ENCODE data around the gene FLOT1. TPM values are rescaled to one million over a fixed set of nuclear protein-coding genes. Genes with fewer than 3 reads are reported as not detected.

Gene FLOT1
- total RNA-seq, 1 experiment from 2014 or later = 176 TPM

- intact Hi-C loops (cut with micrococcal nuclease; ENCODE audit: unreplicated experiment) (no loop called here), in situ Hi-C loops (cut with HindIII; ENCODE audit: low pct_unique_long_range_greater_than_20kb, low sequenced_read_pairs) (no loop called here)
- Histone ChIP-seq H3K27ac (ENCODE audit: low read length) (no peak overlapping the region), H3K9me3 (ENCODE audit: control insufficient read depth, insufficient read depth, low read depth, low read length) (no peaks in the 10 kb centered on the region), H3K36me3 (ENCODE audit: control insufficient read depth, insufficient read depth, low read length) (peaks cover 17% of the 10 kb centered on the region), H3K4me3 (ENCODE audit: low read depth in 2 of 2, low read length in 2 of 2) (no peak overlapping the region), H3K4me1 (ENCODE audit: control insufficient read depth, insufficient read depth, low read length) (peaks cover 17% of the 10 kb centered on the region; the same call in 1 of the 2 replicates), H3K27me3 (ENCODE audit: control insufficient read depth, insufficient read depth, low read length) (no peaks in the 10 kb centered on the region)
- BruUV-seq (replicated peaks) = no TSS peak
- ChIA-PET CTCF (no interaction called here), POLR2A (no interaction called here)
- DNase-seq (ENCODE audit: low read depth, low spot score) = no peak
- ATAC-seq = no peak
- TF ChIP-seq CTCF (IDR thresholded peaks at IDR 0.05) = no peak
- no peak for TF ChIP-seq TCF7L2 (IDR thresholded peaks at IDR 0.05; ENCODE audit: low read depth, low read length)
- no peak for TF ChIP-seq POLR2AphosphoS5 (IDR thresholded peaks at IDR 0.05; ENCODE audit: low read depth, low read length)
- TF ChIP-seq REST (IDR thresholded peaks at IDR 0.05; ENCODE audit: insufficient read depth in 1 of 2, low read depth in 2 of 2, low read length in 1 of 2) = no peak
Observed at GRCh38 chr6:30735668-30736314, 6.7 kb downstream of the FLOT1 start.

DNA sequence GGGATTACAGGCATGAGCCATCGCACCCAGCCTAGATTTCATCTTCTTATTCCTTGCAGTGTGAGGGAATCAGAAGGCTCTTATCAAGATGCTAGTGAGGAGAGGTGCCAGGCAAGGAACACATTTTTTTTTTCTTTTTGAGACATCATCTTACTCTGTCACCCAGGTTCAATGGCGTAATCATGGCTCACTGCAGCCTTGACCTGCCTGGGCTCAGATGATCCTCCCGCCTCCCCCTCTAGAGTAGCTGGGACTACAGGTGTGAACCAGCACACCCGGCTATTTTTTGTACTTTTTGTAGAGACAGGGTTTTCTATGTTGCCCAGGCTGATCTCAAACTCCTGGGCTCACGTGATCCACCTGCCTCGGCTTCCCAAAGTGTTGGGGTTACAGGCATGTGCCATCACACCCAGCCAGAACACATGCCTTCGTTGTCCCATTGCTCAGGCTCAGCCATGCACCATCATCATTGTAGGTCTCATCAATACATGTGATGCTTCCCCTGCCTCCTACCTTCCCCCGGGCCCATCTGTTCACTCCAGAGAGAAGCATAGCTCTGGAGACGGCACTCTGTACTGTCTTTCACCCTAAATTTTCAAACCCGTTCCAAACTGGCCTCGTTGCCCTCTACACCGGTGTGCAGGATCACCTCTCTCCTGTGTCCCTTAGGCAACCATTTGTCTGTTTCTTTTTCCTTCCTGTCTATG is 10.1 kb downstream of the FLOT1 start:
- in situ Hi-C loops (cut with HindIII; ENCODE audit: low pct_unique_long_range_greater_than_20kb, low sequenced_read_pairs) = no loop called here
- Histone ChIP-seq H3K4me3 (ENCODE audit: low read depth in 2 of 2, low read length in 2 of 2) (no peak overlapping the region), H3K27ac (ENCODE audit: low read length) (no peak overlapping the region), H3K27me3 (ENCODE audit: control insufficient read depth, insufficient read depth, low read length) (no peaks in the 10 kb centered on the region), H3K4me1 (ENCODE audit: control insufficient read depth, insufficient read depth, low read length) (0 out of 2 replicates have a peak, but pooled peaks cover 4% of the 10 kb centered on the region), H3K9me3 (ENCODE audit: control insufficient read depth, insufficient read depth, low read depth, low read length) (no peaks in the 10 kb centered on the region), H3K36me3 (ENCODE audit: control insufficient read depth, insufficient read depth, low read length) (peaks cover 3% of the 10 kb centered on the region; the same call in 1 of the 2 replicates)
- no TSS peak for BruUV-seq (replicated peaks)
- no peak for ATAC-seq
- intact Hi-C loops (cut with micrococcal nuclease; ENCODE audit: unreplicated experiment) = no loop called here
- no peak for TF ChIP-seq REST (IDR thresholded peaks at IDR 0.05; ENCODE audit: insufficient read depth in 1 of 2, low read depth in 2 of 2, low read length in 1 of 2)
- TF ChIP-seq SIN3A (IDR thresholded peaks at IDR 0.05; ENCODE audit: borderline replicate concordance, insufficient read depth, low read depth, low read length) = no peak
- TF ChIP-seq TCF7L2 (IDR thresholded peaks at IDR 0.05; ENCODE audit: low read depth, low read length) = no peak
- no peak for TF ChIP-seq CTCF (IDR thresholded peaks at IDR 0.05)
- no peak for TF ChIP-seq POLR2AphosphoS5 (IDR thresholded peaks at IDR 0.05; ENCODE audit: low read depth, low read length)
- ChIA-PET POLR2A (interaction anchor here (0.5 kb wide), 1 partner anchor 51 kb away, joined by 3 read pairs; no protein-coding TSS in a partner anchor), CTCF (no interaction called here)
- no peak for DNase-seq (ENCODE audit: low read depth, low spot score)

All from Panc1 (cell line).